GM12878 (cell line): ENCODE data around the gene PPP2R1A. TPM values are rescaled to one million over a fixed set of nuclear protein-coding genes. Genes with fewer than 3 reads are reported as not detected.

Experiments
- ATAC-seq: fragments of 200-7000 bp; cut with Tn5 transposase; 3 replicates; pipeline ENCODE4 v1.9.1; 2020; ENCODE audit warnings: mild to moderate bottlenecking, moderate library complexity
- BruUV-seq: library from RNA; stranded (reverse); fragments of 400-500 nt; replicated peaks from 2 replicates; lab custom pipeline; 2021; lab: Mats Ljungman, UMichigan
- CTCF ChIA-PET: fragments of 300-600 bp; sonication (Branson Sonifier 250); formaldehyde crosslinking; extraction: SDS; loops from one replicate; lab custom pipeline; 2021; ENCODE audit warnings: inconsistent platforms; lab: Yijun Ruan, JAX
- POLR2A ChIA-PET: fragments of 350-600 bp; formaldehyde crosslinking; extraction: SDS; loops from one replicate; lab custom pipeline; 2021; ENCODE audit warnings: inconsistent platforms; lab: Charles Lee
- RAD21 ChIA-PET: fragments of 300-600 bp; sonication (Branson Sonifier 250); formaldehyde crosslinking; loops from one replicate; lab custom pipeline; 2023; ENCODE audit warnings: antibody characterized with exemption; ENCODE audit not compliant: unreplicated experiment; lab: Charles Lee
- SMC1A ChIA-PET: fragments of 300-600 bp; sonication (Branson Sonifier 250); formaldehyde crosslinking; loops from one replicate; lab custom pipeline; 2023; ENCODE audit not compliant: unreplicated experiment, uncharacterized antibody; lab: Charles Lee
- DNase-seq: peaks from one replicate; pipeline ENCODE4 v3.0.0-alpha.2; 2011; ENCODE audit warnings: low read depth, low spot score
- FAIRE-seq: peaks from 3 replicates; lab custom pipeline; 2011; peaks lifted over from hg19 to GRCh38; lab: Jason Lieb, UNC
- H2AFZ ChIP-seq: 2 replicates; pipeline ENCODE4 v1.6.0; 2011; ENCODE audit warnings: low read depth, low read length, control low read depth; ENCODE audit not compliant: control insufficient read depth
- H3K27ac ChIP-seq: 2 replicates; pipeline ENCODE4 v1.5.1; 2011; ENCODE audit warnings: control low read depth; ENCODE audit not compliant: control insufficient read depth, insufficient read depth
- H3K27me3 ChIP-seq, 2 experiments: replicated peaks in 1 of 2; 2 replicates each; pipeline versions ENCODE4 v1.6.0 to v1.6.1; 2011; ENCODE audit warnings: low read length in 1 of 2; ENCODE audit not compliant: control insufficient read depth in 2 of 2, insufficient read depth in 2 of 2
- H3K36me3 ChIP-seq, 2 experiments: 2 replicates each; pipeline ENCODE4 v1.5.1; 2011; ENCODE audit warnings: low read length in 1 of 2; ENCODE audit not compliant: control insufficient read depth in 2 of 2, insufficient read depth in 2 of 2
- H3K4me1 ChIP-seq: 2 replicates; pipeline ENCODE4 v1.6.1; 2011; ENCODE audit warnings: mild to moderate bottlenecking, low read length, moderate library complexity, mixed read lengths; ENCODE audit not compliant: control insufficient read depth, insufficient read depth
- H3K4me2 ChIP-seq: 2 replicates; pipeline ENCODE4 v1.6.0; 2011; ENCODE audit warnings: control low read depth; ENCODE audit not compliant: control insufficient read depth, insufficient read depth
- H3K4me3 ChIP-seq: fragments of 200-600 bp; sonication (generic); 2 replicates; pipeline ENCODE4 v1.5.1; 2016
- H3K79me2 ChIP-seq: 2 replicates; pipeline ENCODE4 v1.6.0; 2011; ENCODE audit warnings: low read length; ENCODE audit not compliant: control insufficient read depth, insufficient read depth
- H3K9ac ChIP-seq: 2 replicates; pipeline ENCODE4 v1.8.0; 2011; ENCODE audit warnings: low read length, control low read depth, mixed read lengths; ENCODE audit not compliant: control insufficient read depth, insufficient read depth
- H3K9me3 ChIP-seq: replicated peaks from 3 replicates; pipeline ENCODE4 v1.5.1; 2011; ENCODE audit warnings: mild to moderate bottlenecking, low read length; ENCODE audit not compliant: control insufficient read depth, insufficient read depth
- H4K20me1 ChIP-seq: 2 replicates; pipeline ENCODE4 v1.6.0; 2011; ENCODE audit not compliant: control insufficient read depth, insufficient read depth
- BCL11A ChIP-seq: IDR thresholded peaks from 2 replicates; pipeline ENCODE4 v1.6.1; 2011; ENCODE audit warnings: low read depth, low read length
- CHD4 ChIP-seq: fragments of 200-600 bp; sonication (generic); IDR thresholded peaks from 2 replicates; pipeline ENCODE4 v1.6.1; 2016; ENCODE audit warnings: mild to moderate bottlenecking
- CREB1 ChIP-seq: IDR thresholded peaks from 2 replicates; pipeline ENCODE4 v1.6.1; 2012; ENCODE audit warnings: low read depth, mild to moderate bottlenecking, inconsistent platforms
- MAX ChIP-seq: IDR thresholded peaks from 2 replicates; pipeline ENCODE4 v1.6.1; 2012; ENCODE audit warnings: low read depth, low read length, improper control_type of control experiment
- MTA2 ChIP-seq: fragments of 450-650 bp; IDR thresholded peaks from 2 replicates; pipeline ENCODE4 v1.6.1; 2016; ENCODE audit warnings: low read depth, mild to moderate bottlenecking, moderate library complexity
- POU2F2 ChIP-seq: IDR thresholded peaks from 3 replicates; pipeline ENCODE4 v1.6.1; 2011; ENCODE audit warnings: low read depth, mild to moderate bottlenecking, low read length, borderline replicate concordance
- SMARCA5 ChIP-seq: fragments of 450-650 bp; IDR thresholded peaks from 2 replicates; pipeline ENCODE4 v1.6.1; 2017; ENCODE audit warnings: mild to moderate bottlenecking
- ZNF384 ChIP-seq: IDR thresholded peaks from 2 replicates; pipeline ENCODE4 v1.6.1; 2012; ENCODE audit warnings: low read depth, mild to moderate bottlenecking, low read length, improper control_type of control experiment, borderline replicate concordance
- WGBS: methylation state at CpG from one replicate; pipeline ENCODE4 v1.1.6; 2016; ENCODE audit warnings: low lambda C conversion rate; ENCODE audit not compliant: insufficient replicate concordance, insufficient coverage; ENCODE audit errors: missing lambda C conversion rate; 5-methylcytosine and 5-hydroxymethylcytosine counted together
- in situ Hi-C: fragments of 300-500 bp; cut with MboI; formaldehyde crosslinking; loops from 9 replicates; pipeline ENCODE4 v1.14.3; 2018; ENCODE audit warnings: mixed read lengths
- intact Hi-C: fragments of 100-400 bp; cut with micrococcal nuclease; formaldehyde crosslinking; loops from one replicate; pipeline ENCODE4 v1.14.2; 2022; ENCODE audit not compliant: unreplicated experiment
- polyA plus RNA-seq, 11 experiments: library from polyadenylated mRNA; depleted of rRNA in 4 of 11; unstranded in 6 of 11; stranded (reverse) in 5 of 11; fragments of >200 nt; fragmentation: Nextera tagmentation in 4 of 11; fragmentation: Illumina TruSeq in 1 of 11; extraction: Ambion mirVana in 4 of 11; extraction: Trizol in 1 of 11; gene quantifications; 1 replicate in 1 of 11; 2 replicates in 10 of 11; pipeline versions ENCODE4 v1.2.1 to v1.2.3, GENCODE V29; 2011 to 2016; ENCODE audit warnings: inconsistent platforms in 2 of 11, missing spikeins in 2 of 11, low read depth in 1 of 11
- total RNA-seq, 4 experiments: library from RNA; depleted of rRNA in 3 of 4; stranded (reverse); fragments of >200 nt in 3 of 4; fragmentation: Illumina TruSeq in 1 of 4; extraction: Trizol in 1 of 4; gene quantifications; 2 replicates each; pipeline versions ENCODE4 v1.2.1 to v1.2.3, GENCODE V29; 2013 to 2021

The PPP2R1A gene
- total and polyA plus RNA-seq, 10 of the 15 experiments (the other 5 are each of a cell fraction or from before 2014, with no cell fraction given) = 16.0 to 359 (median 140) TPM

- no peak overlapping the region for H3K27ac ChIP-seq
- ChIA-PET POLR2A (no interaction called here), CTCF (no interaction called here), RAD21 (no interaction called here), SMC1A (no interaction called here)
- no peaks in the 10 kb centered on the region for H4K20me1 ChIP-seq
- no peaks in the 10 kb centered on the region for H3K27me3 ChIP-seq
- in situ Hi-C loops (no loop called here), intact Hi-C loops (no loop called here)
- no peak for FAIRE-seq
- WGBS = 100% methylated on average over 5 of the region's 5 CpGs
- DNase-seq = no peak
- TF ChIP-seq MAX = no peak
- no peak for TF ChIP-seq POU2F2
- TF ChIP-seq CREB1 = no peak
- TF ChIP-seq MTA2 = no peak
- no peak for TF ChIP-seq BCL11A
- TF ChIP-seq SMARCA5 = no peak
- H3K4me3 ChIP-seq = no peak overlapping the region
- H3K9ac ChIP-seq = no peak overlapping the region
- H3K4me2 ChIP-seq = no peak overlapping the region
- H3K36me3 ChIP-seq = peaks cover 58 to 59% of the 10 kb centered on the region in 2 experiments
- no peaks in the 10 kb centered on the region; the same call in 1 of the 2 replicates for H3K79me2 ChIP-seq
- no peak for ATAC-seq
- H3K4me1 ChIP-seq = no peaks in the 10 kb centered on the region
- no peaks in the 10 kb centered on the region; the same call in 2 of the 3 replicates for H3K9me3 ChIP-seq
- no peak overlapping the region for H2AFZ ChIP-seq
- TSS peak; percentile 18 for BruUV-seq
These were observed 24.4 kb downstream of the PPP2R1A start for GRCh38 chr19:52214241-52214640.

- no peak overlapping the region for H3K9ac ChIP-seq
- in situ Hi-C loops (no loop called here), intact Hi-C loops (no loop called here)
- ChIA-PET RAD21 (no interaction called here), POLR2A (no interaction called here), CTCF (no interaction called here), SMC1A (no interaction called here)
- H2AFZ ChIP-seq = no peak overlapping the region
- no TSS peak for BruUV-seq
- TF ChIP-seq CHD4 (no peak), ZNF384 (no peak)
- no peak overlapping the region for H3K27ac ChIP-seq
- no peaks in the 10 kb centered on the region; the same call in 2 of the 3 replicates for H3K9me3 ChIP-seq
- FAIRE-seq = no peak
- no peak overlapping the region for H3K4me3 ChIP-seq
- 100% methylated on average over 3 of the region's 3 CpGs for WGBS
- no peaks in the 10 kb centered on the region for H4K20me1 ChIP-seq
- ATAC-seq = no peak
- no peaks in the 10 kb centered on the region; the same call in 1 of the 2 replicates for H3K79me2 ChIP-seq
- peaks cover 63 to 72% of the 10 kb centered on the region in 2 experiments for H3K36me3 ChIP-seq
- H3K27me3 ChIP-seq = no peaks in the 10 kb centered on the region
- H3K4me1 ChIP-seq = no peaks in the 10 kb centered on the region
- no peak for DNase-seq
- no peak overlapping the region for H3K4me2 ChIP-seq
These were observed 26.5 kb downstream of the PPP2R1A start for GRCh38 chr19:52216401-52216800.
